HepG2 (cell line): ENCODE results near the gene ERCC4. TPM values are rescaled to one million over a fixed set of nuclear protein-coding genes. Genes with fewer than 3 reads are reported as not detected.
A peak's percentile ranks its signal among the peaks of the same experiment; 100 is the strongest.

Experiments used
- ATAC-seq: fragments of 200-7000 bp; cut with Tn5 transposase; 3 replicates; pipeline ENCODE4 v1.9.1; 2020; ENCODE audit warnings: mild to moderate bottlenecking, moderate library complexity
- BruUV-seq: library from RNA; stranded (reverse); fragments of 400-500 nt; replicated peaks from 2 replicates; lab custom pipeline; 2021; lab: Mats Ljungman, UMichigan
- CTCF ChIA-PET: fragments of 300-600 bp; formaldehyde crosslinking; extraction: SDS; loops from one replicate; lab custom pipeline; 2021; ENCODE audit warnings: low total read pairs, inconsistent platforms, low intra/inter-chr PET ratio; lab: Yijun Ruan, JAX
- POLR2A ChIA-PET: fragments of 350-600 bp; sonication (Branson Sonifier 250); formaldehyde crosslinking; loops from one replicate; lab custom pipeline; 2020; ENCODE audit warnings: antibody characterized with exemption, inconsistent platforms; lab: Yijun Ruan, JAX
- DNase-seq: peaks from one replicate; pipeline ENCODE4 v3.0.0-alpha.2; 2015; ENCODE audit warnings: low spot score
- FAIRE-seq: peaks from 3 replicates; lab custom pipeline; 2011; peaks lifted over from hg19 to GRCh38; lab: Jason Lieb, UNC
- H2AFZ ChIP-seq: one replicate; pipeline ENCODE4 v1.6.1; 2011; ENCODE audit warnings: low read length, inconsistent platforms
- H3K27ac ChIP-seq: fragments of 300-600 bp; 3 replicates; pipeline ENCODE4 v1.8.0; 2011; ENCODE audit warnings: mixed run types, mild to moderate bottlenecking, mixed read lengths, low read length, inconsistent platforms; ENCODE audit not compliant: insufficient read depth; ENCODE audit errors: extremely low read length
- H3K27me3 ChIP-seq, 2 experiments: fragments of 200-600 bp in 1 of 2; 2 replicates in 1 of 2; 3 replicates in 1 of 2; pipeline versions ENCODE4 v1.6.0 to v1.8.0; 2011; ENCODE audit warnings: low read length in 2 of 2, mild to moderate bottlenecking in 2 of 2, moderate library complexity in 2 of 2, inconsistent platforms in 1 of 2; ENCODE audit not compliant: insufficient read depth in 2 of 2, control insufficient read depth in 1 of 2
- H3K36me3 ChIP-seq, 2 experiments: fragments of 200-600 bp in 1 of 2; replicated peaks in 1 of 2; 2 replicates in 1 of 2; 3 replicates in 1 of 2; pipeline versions ENCODE4 v1.5.1 to v1.8.0; 2011; ENCODE audit warnings: low read length in 2 of 2, inconsistent platforms in 1 of 2; ENCODE audit not compliant: insufficient read depth in 2 of 2, control insufficient read depth in 1 of 2
- H3K4me1 ChIP-seq: 2 replicates; pipeline ENCODE4 v1.5.1; 2012; ENCODE audit warnings: low read length, inconsistent platforms; ENCODE audit not compliant: insufficient read depth
- H3K4me2 ChIP-seq: 2 replicates; pipeline ENCODE4 v1.6.0; 2011; ENCODE audit warnings: low read depth, low read length, inconsistent platforms
- H3K4me3 ChIP-seq, 3 experiments: fragments of 200-600 bp in 1 of 3; sonication (generic), shearing (Covaris generic) in 1 of 3; replicated peaks in 1 of 3; 2 replicates each; pipeline ENCODE4 v1.5.1; 2011 to 2016; ENCODE audit warnings: low read length in 3 of 3, inconsistent platforms in 2 of 3, low read depth in 2 of 3, mild to moderate bottlenecking in 2 of 3, control low read depth in 1 of 3, mixed read lengths in 1 of 3; ENCODE audit not compliant: insufficient read depth in 1 of 3
- H3K79me2 ChIP-seq: one replicate; pipeline ENCODE4 v1.6.1; 2011; ENCODE audit warnings: low read length, inconsistent platforms; ENCODE audit not compliant: insufficient read depth
- H3K9ac ChIP-seq: 2 replicates; pipeline ENCODE4 v1.6.0; 2011; ENCODE audit warnings: mild to moderate bottlenecking, low read depth, low read length, inconsistent platforms; ENCODE audit not compliant: insufficient read depth
- H3K9me3 ChIP-seq: 2 replicates; pipeline ENCODE4 v1.5.1; 2012; ENCODE audit warnings: mild to moderate bottlenecking, low read length
- H4K20me1 ChIP-seq: 2 replicates; pipeline ENCODE4 v1.6.0; 2011; ENCODE audit warnings: inconsistent platforms, mild to moderate bottlenecking, low read length, moderate library complexity; ENCODE audit not compliant: insufficient read depth
- ATF7 ChIP-seq, 2 experiments: fragments of 450-650 bp in 1 of 2; sonication (generic) in 1 of 2; formaldehyde crosslinking in 1 of 2; IDR thresholded peaks; 2 replicates each; pipeline versions ENCODE4 v1.4.0 to v1.6.1; 2016 to 2020; ENCODE audit warnings: antibody characterized with exemption in 1 of 2, mild to moderate bottlenecking in 1 of 2, missing genetic modification reagents in 1 of 2
- HOXA7 ChIP-seq: sonication (generic); formaldehyde crosslinking; IDR thresholded peaks from 2 replicates; pipeline ENCODE4 v1.8.1; 2022; ENCODE audit warnings: mild to moderate bottlenecking, missing genetic modification reagents, moderate library complexity
- KDM1A ChIP-seq: IDR thresholded peaks from 2 replicates; pipeline ENCODE4 v1.6.1; 2016; ENCODE audit warnings: missing compliant biosample characterization
- MLLT10 ChIP-seq: sonication (generic); formaldehyde crosslinking; IDR thresholded peaks from 2 replicates; pipeline ENCODE4 v1.4.0; 2020; ENCODE audit warnings: missing genetic modification reagents
- MXD3 ChIP-seq: IDR thresholded peaks from 2 replicates; pipeline ENCODE4 v1.6.1; 2016; ENCODE audit warnings: mild to moderate bottlenecking, missing biosample characterization, missing genetic modification reagents
- RELA ChIP-seq: sonication (generic); formaldehyde crosslinking; IDR thresholded peaks from 2 replicates; pipeline ENCODE4 v1.4.0; 2020; ENCODE audit warnings: missing genetic modification reagents
- ZBTB1 ChIP-seq: sonication (generic); formaldehyde crosslinking; IDR thresholded peaks from 2 replicates; pipeline ENCODE4 v1.4.0; 2020; ENCODE audit warnings: missing genetic modification reagents, borderline replicate concordance
- ZBTB40 ChIP-seq, 2 experiments: fragments of 450-650 bp in 1 of 2; sonication (generic) in 1 of 2; formaldehyde crosslinking in 1 of 2; IDR thresholded peaks; 2 replicates each; pipeline versions ENCODE4 v1.6.1 to v1.8.0; 2016 to 2022; ENCODE audit warnings: antibody characterized with exemption in 1 of 2, mild to moderate bottlenecking in 1 of 2, missing genetic modification reagents in 1 of 2
- ZNF143 ChIP-seq: sonication (generic); formaldehyde crosslinking; IDR thresholded peaks from 2 replicates; pipeline ENCODE4 v1.4.0; 2020; ENCODE audit warnings: missing genetic modification reagents
- ZNF335 ChIP-seq: sonication (generic); formaldehyde crosslinking; IDR thresholded peaks from 2 replicates; pipeline ENCODE4 v1.4.0; 2020; ENCODE audit warnings: missing genetic modification reagents
- ZNF33A ChIP-seq: sonication (generic); formaldehyde crosslinking; IDR thresholded peaks from 2 replicates; pipeline ENCODE4 v1.5.1; 2020; ENCODE audit warnings: missing genetic modification reagents, mild to moderate bottlenecking, moderate library complexity, borderline replicate concordance
- ZNF614 ChIP-seq: IDR thresholded peaks from 2 replicates; pipeline ENCODE4 v1.6.1; 2018; ENCODE audit warnings: missing biosample characterization, missing genetic modification reagents, inconsistent platforms, borderline replicate concordance
- whole genome bisulfite sequencing: methylation state at CpG from one replicate; pipeline ENCODE4 v1.1.6; 2017; ENCODE audit warnings: low lambda C conversion rate; 5-methylcytosine and 5-hydroxymethylcytosine counted together
- in situ Hi-C: cut with HindIII; loops from 2 replicates; pipeline ENCODE4 v1.10.0; 2017; ENCODE audit warnings: low pct_unique_long_range_greater_than_20kb; ENCODE audit not compliant: extremely low pct_ligation_motif_present
- intact Hi-C: fragments of 100-400 bp; cut with micrococcal nuclease; formaldehyde crosslinking; loops from one replicate; pipeline ENCODE4 v1.10.0; 2022; ENCODE audit not compliant: unreplicated experiment
- polyA plus RNA-seq, 8 experiments: library from polyadenylated mRNA; depleted of rRNA in 3 of 8; stranded (reverse) in 7 of 8; unstranded in 1 of 8; fragments of >200 nt; fragmentation: Illumina TruSeq in 4 of 8; extraction: Trizol in 4 of 8; gene quantifications; 2 replicates each; pipeline versions ENCODE4 v1.2.1 to v1.2.3, GENCODE V29; 2011 to 2016; ENCODE audit warnings: low read depth in 4 of 8, missing spikeins in 1 of 8, mixed read lengths in 1 of 8; ENCODE audit not compliant: insufficient read depth in 1 of 8
- total RNA-seq, 5 experiments: library from RNA; depleted of rRNA; stranded (reverse); fragments of >200 nt; fragmentation: Illumina TruSeq; extraction: Trizol; gene quantifications; 2 replicates each; pipeline ENCODE4 v1.2.3, GENCODE V29; 2016; ENCODE audit warnings: low read depth in 1 of 5

Gene ERCC4
- total and polyA plus RNA-seq, 2 of the 13 experiments (the other 11 are each of a cell fraction or from before 2014, with no cell fraction given), result 5.4 to 15.2 TPM

DNA sequence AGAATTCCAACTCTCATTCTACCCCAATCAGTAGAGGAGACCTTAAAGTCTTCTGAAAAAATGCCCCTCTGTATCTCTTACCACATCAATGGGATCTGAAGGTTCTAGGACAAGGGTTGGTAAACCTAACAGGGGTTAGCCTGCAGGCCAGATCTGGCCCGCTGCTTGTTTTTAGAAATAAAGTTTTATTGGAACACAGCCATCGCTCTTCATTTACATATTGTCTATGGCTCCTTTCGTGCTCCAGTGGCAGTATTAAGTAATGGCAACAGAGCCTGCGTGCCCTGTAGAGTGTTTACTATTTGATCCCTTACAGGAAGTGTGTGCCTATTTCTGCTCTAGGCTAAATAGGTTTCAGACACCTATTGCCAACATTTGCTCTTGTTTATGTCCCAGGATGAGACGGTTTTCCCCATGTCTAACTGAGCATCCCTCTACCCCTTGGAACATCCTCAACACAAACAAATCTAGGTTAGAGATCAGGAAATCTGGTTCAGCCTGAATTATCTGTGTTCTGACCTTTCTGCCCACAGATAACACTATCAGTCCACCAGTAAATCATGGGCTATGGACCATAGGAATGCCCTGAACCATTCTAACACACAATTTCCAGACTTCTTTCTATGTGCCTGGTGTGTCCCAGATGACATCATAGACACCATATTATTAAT, 44.2 kb upstream of the ERCC4 start:
- in situ Hi-C loops, result no loop called here
- no TSS peak for BruUV-seq
- FAIRE-seq (no peak), ATAC-seq (no peak), DNase-seq (no peak)
- no peak overlapping the region for H3K27ac ChIP-seq
- H3K4me2 ChIP-seq, result no peak overlapping the region
- H4K20me1 ChIP-seq, result no peaks in the 10 kb centered on the region
- no peak overlapping the region for H2AFZ ChIP-seq
- WGBS, result 36% methylated on average over 5 of the region's 5 CpGs
- intact Hi-C loops, result loop anchor here (10.0 kb wide), 1 partner anchor 981 kb away; no protein-coding TSS in a partner anchor
- H3K36me3 ChIP-seq, result no peaks in the 10 kb centered on the region
- TF ChIP-seq ZBTB1 (CRISPR knock-in tag) (no peak), ATF7 (IDR thresholded peaks at IDR 0.05) (peak; percentile 50; the same call in 1 of the 2 replicates), ATF7 (CRISPR knock-in tag; IDR thresholded peaks at IDR 0.05) (no peak), ZNF614 (CRISPR knock-in tag) (no peak), HOXA7 (no peak), ZNF33A (CRISPR knock-in tag) (no peak), KDM1A (CRISPR knock-in tag) (no peak), ZNF143 (CRISPR knock-in tag) (no peak), MLLT10 (CRISPR knock-in tag) (no peak), MXD3 (CRISPR knock-in tag) (no peak), ZBTB40 (IDR thresholded peaks at IDR 0.05) (peak; percentile 42; the same call in 1 of the 2 replicates), ZBTB40 (CRISPR knock-in tag; IDR thresholded peaks at IDR 0.05) (peak; percentile 96), RELA (CRISPR knock-in tag) (no peak), ZNF335 (CRISPR knock-in tag) (no peak)
- H3K4me1 ChIP-seq, result peaks cover 8% of the 10 kb centered on the region; the same call in 1 of the 2 replicates
- no peaks in the 10 kb centered on the region for H3K79me2 ChIP-seq
- H3K9ac ChIP-seq, result no peak overlapping the region
- CTCF ChIA-PET, result no interaction called here
- no peaks in the 10 kb centered on the region; a peak in 1 of 5 replicates for H3K27me3 ChIP-seq
- no peaks in the 10 kb centered on the region for H3K9me3 ChIP-seq
- H3K4me3 ChIP-seq, result no peak overlapping the region
- POLR2A ChIA-PET, result no interaction called here
